NCI-H1105 treated with DMSO at 0.1 percent for 48 hours (cell line): ENCODE data around the gene HSPB6.

Source experiments
- DNase-seq: peaks from one replicate; lab custom pipeline; 2025; lab: John Stamatoyannopoulos, UW

HSPB6 gene

DNA sequence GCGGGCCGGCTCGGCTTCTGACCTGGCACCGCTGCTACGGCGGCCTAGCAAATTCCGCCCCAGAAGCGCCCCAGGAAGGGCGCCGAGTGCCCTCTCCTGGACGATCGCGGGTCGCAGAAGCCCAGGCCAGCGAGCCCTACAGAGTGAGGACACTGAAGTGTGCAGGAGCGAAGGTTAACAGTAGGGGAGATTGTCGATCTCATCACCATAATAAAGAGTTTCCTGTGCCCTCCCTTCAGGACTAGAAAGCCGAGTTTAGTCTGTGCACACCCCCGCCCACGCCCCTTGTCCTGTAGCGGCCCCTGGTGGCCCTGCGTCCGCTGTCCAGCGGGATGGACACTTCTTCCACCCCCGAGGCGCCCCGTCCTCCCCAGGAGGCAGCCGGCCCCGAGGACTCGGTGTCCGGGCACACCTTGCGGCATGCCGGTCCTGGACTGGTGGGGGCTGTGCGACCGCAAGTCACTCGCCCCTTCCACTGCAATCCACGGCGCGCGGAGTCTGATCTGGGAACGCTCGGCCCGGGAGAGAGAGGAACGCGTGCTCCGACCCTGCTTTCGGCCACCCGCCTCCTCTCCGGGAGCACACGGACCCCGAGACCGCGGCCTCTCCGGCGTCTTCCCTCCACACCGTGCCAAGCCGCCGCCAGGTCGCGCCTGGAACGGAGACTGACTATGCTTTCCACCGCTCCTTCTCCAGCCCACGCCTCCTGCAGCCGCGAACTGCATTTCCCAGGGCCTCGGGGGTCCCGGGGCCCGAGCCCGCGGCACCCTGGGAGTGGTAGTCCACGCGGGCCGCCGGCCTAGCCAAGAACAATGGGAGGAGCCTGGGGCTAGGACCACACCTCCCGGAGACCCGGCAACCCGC lies 39.8 kb downstream of the HSPB6 start:
- peak; percentile 95 for DNase-seq

DNA sequence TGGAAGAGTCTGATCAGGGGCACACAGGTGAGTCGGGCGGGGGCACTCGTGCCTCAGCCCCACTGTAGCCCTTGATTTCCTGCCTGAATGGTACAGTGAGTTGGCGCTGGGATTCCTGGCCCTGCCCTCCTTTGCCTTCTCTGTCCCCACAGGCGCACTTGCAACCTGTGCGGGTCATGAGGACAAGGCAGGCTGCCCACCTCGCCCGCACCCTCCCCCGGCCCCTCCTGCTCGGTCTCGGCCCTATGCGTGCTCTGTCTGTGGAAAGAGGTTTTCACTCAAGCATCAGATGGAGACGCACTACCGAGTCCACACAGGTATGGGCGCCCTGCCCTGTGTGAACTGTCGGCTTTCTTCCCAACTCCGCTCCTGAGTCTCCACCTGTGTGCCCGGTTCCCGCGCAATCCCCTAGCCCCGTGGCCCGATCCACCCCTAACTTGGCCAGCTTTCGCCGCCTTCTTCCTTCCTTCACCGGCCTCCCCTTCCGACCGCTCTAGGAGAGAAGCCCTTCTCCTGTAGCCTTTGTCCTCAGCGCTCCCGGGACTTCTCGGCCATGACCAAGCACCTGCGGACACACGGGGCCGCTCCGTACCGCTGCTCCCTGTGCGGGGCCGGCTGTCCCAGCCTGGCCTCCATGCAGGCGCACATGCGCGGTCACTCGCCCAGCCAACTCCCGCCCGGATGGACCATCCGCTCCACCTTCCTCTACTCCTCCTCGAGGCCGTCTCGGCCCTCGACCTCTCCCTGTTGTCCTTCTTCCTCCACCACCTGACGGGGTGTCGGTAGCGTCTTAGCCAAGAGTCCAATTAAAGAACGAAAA lies 40.6 kb downstream of the HSPB6 start:
- peak; percentile 51 for DNase-seq

DNA sequence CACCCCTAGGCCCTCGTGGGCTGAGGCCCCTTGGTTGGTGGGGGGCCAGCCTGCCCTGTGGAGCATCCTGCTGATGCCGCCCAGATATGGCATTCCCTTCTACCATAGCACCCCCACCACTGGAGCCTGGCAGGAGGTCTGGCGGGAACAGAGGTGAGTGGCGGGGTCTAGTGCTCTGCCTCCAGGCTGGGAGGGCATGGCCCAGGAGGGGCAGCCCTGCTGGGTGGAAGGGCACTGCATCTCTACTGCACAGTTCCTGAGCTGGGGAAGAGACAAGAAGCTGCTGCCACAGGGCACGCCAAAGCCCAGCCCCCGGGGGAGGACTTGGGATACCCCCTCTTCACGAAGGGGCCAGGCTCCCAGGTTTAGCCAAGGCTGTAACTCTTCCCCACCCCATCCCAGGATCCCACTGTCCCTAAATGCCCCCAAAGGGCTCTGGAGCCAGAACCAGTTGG lies 41.4 kb downstream of the HSPB6 start:
- DNase-seq: no peak

DNA sequence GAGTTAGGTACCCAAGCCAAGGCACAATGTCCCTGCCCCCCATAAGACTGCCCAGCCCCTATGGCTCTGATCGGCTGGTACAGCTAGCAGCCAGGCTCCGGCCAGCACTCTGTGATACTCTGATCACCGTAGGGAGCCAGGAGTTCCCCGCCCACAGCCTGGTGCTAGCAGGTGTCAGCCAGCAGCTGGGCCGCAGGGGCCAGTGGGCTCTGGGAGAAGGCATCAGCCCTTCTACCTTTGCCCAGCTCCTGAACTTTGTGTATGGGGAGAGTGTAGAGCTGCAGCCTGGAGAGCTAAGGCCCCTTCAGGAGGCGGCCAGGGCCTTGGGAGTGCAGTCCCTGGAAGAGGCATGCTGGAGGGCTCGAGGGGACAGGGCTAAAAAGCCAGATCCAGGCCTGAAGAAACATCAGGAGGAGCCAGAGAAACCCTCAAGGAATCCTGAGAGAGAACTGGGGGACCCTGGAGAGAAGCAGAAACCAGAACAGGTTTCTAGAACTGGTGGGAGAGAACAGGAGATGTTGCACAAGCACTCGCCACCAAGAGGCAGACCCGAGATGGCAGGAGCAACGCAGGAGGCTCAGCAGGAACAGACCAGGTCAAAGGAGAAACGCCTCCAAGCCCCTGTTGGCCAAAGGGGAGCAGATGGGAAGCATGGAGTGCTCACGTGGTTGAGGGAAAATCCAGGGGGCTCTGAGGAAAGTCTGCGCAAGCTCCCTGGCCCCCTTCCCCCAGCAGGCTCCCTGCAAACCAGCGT lies 42.1 kb downstream of the HSPB6 start:
- DNase-seq: no peak

DNA sequence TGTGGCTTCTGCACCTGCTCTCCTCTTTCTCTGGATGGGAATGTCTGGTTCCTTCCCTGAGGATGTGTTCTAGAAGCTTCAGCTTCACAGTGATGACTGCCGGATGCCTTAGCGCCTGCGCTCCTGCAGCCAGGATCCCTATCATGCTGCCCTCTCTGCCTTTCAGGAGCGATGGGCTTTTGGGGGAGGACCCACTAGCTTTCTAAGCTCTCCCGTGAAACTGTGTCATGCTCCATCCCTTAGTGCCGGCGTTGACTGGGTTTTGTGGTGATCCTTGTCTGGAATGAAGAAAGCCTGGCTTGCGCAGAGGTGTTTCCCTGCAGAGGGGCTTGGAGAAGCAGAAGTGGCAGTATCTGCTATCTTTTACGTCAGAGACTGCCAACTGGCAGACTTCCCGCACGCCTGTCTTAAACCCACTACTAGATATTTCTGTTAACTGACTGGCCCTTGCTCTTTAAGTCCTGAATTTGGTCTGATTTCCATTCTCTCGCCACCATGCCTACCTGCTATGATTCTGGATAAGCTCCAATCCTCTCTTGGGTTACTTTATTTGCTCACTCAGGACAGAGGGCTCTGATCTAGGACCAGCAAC lies 42.8 kb downstream of the HSPB6 start:
- DNase-seq: no peak

DNA sequence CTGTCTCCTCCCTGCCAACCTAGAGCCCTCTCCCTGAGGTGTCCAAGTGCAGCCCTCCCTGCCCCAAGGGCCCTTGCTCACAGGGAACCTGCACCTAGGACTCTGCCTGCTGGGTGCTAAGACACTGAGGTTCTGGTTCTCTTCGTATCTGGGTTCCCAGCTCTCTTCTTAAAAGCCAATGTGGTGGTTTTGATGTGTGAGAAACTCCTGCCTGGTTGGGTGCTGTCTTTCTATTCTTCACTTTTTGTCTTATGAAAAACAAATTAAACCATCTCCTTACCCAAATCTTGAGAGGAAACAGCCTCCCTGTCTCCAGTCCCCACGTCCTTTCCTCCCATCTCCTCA lies 43.4 kb downstream of the HSPB6 start:
- no peak for DNase-seq

DNA sequence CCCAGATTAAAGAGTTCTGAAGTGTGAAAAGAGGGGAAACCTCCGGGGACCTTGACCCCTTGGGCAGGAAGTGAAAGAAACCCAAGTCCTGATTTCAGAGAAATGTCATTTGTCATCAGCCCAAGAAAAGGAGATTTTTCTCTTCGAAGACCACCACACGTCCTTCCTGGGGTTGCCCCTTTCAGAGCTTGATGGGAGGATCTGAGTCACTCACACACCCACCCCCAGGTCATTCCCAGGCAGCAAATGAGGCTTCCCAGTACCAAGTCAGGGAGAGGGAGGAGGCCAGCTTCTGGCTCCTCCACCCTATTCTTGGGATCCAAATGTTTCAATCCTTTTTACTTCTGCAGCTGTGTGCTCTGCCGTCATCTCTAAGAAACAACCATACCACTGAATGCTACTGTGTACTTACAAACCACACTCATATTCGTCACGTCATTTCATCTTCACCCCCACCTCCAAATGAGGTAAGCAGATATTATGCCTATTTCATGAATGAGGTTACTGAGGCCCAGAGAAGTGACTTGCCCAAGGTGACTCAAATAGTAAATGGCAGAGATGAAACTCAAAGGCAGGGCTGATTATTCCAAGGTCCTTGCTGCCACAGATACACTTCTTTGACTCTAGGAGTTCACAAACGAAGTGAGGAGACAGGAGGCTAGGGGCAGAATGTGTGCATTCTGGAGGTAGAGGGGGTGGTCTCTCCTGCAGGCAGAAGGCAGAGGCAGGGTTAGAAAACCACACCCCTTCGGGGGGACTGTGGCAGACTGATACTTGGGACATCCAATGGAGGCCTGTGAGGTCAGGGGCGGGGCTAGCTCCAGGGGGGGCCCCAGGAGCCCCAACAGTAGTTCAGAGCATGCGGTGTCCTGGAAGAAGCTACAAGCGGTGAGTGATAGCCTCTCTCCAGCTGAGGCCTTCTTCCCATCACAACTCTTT lies 44.0 kb downstream of the HSPB6 start:
- no peak for DNase-seq

DNA sequence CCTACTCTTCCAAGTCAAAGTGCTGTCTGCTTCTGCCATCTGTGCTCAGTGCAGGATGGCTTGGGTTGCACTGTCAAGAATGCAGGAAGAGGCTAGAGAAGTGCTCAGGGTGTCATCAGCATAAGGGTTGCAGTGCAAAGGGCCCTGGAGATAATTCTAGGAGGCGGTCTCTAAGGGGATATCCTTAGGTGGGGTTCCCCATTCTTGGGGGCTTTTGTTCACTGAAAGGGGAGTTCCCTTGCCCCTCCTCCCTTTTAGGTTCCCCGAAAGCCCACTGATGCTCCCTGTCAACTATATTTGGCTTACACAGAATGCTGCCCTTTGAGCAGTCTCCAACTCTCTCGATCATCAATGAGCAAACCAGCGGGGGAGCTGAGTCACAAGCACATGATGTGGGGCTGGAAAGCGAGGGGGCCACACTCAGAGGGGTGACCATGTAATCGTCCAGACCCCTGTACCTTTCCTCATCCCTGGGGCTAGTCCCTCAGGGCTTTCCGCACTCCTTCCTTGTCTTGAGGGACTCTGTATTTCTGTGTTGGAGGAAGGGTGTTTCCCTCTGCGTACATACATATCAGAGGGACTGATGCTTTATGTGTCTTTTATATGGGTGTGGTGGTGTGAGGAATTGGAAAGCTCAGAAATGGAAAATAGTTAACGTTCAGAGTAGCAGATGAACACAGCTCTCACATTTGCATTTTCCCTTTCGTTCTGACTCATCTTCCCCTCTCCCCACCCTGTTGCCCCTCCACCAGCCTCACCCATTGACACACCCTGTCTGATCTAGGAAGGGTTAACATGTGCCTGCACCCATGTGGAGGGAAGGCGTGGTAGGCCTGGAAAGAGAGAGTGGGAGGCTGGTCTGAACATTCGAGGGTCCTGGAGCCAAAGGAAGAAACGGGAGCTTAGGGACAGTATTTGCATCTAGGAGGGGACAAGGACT lies 45.8 kb downstream of the HSPB6 start:
- DNase-seq: no peak

DNA sequence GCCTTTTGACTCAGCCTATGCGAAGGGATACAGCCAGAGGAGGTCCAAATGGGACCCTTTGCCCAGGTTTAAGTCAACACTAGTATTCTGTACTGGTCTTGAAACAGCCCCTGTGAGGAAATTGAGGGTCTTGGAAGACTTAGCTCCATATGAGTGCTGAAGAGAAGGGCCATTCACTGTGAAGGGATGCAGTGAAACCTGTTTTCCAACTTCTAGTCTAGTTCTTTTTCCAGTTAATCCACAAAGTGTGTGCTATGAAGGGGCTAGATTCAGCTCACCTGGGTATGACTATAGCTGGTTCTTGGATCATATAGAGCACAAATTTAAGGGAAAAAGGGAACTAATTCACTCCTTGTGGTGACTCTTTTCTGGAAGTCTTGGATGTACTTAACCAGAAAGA lies 48.4 kb downstream of the HSPB6 start:
- DNase-seq: no peak
